Measurements from ENCODE around the gene NAP1L4. TPM values are rescaled to one million over a fixed set of nuclear protein-coding genes. Genes with fewer than 3 reads are reported as not detected.
"Not testable (repeated sequence)": the region's sequence is repeated elsewhere in the genome, so short reads cannot be mapped to it uniquely, and the experiment has no call there.

The NAP1L4 gene
- total RNA-seq, 1 experiment from 2014 or later: 140 TPM

DNA sequence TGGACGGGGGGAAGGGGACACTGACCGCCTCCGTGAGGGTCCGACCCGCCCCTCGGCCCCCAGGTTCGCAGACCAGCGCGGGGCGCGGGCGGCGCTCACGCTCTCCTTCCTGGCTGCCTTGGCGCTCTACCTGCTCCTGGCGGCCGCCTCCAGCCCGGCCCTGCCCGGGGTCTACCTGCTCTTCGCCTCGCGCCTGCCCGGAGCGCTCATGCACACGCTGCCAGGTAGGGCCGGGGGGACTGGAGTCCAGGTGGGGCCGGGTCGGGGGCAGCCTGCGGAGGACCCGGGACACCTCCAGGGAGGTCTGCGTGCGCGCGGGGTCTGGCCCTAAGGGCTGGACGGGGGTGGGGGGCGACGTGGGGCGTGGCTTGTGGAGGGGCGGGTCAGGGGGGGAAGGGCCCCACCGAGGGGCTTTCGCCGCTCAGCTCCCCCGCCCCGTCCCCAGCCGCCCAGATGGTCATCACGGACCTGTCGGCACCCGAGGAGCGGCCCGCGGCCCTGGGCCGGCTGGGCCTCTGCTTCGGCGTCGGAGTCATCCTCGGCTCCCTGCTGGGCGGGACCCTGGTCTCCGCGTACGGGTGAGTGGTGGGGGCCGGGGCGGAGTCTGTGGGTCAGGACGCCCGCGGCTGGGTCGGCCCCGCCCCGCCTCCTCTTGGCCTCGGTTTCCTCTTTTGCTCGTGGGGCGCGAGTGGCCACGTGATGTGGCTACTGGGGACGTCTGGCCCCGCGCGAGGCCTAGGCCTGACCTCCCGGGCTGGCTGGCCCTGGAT is 82.8 kb downstream of the NAP1L4 start:
- H3K9me3 Mint-ChIP-seq (ENCODE audit: low read depth, unreplicated experiment): peaks cover 4% of the 10 kb centered on the region
- peaks cover 40% of the 10 kb centered on the region for H3K36me3 Mint-ChIP-seq (ENCODE audit: insufficient read depth, unreplicated experiment)
- DNase-seq: no peak
- CTCF ChIA-PET: no interaction called here
- TF ChIP-seq, protein P1, sequence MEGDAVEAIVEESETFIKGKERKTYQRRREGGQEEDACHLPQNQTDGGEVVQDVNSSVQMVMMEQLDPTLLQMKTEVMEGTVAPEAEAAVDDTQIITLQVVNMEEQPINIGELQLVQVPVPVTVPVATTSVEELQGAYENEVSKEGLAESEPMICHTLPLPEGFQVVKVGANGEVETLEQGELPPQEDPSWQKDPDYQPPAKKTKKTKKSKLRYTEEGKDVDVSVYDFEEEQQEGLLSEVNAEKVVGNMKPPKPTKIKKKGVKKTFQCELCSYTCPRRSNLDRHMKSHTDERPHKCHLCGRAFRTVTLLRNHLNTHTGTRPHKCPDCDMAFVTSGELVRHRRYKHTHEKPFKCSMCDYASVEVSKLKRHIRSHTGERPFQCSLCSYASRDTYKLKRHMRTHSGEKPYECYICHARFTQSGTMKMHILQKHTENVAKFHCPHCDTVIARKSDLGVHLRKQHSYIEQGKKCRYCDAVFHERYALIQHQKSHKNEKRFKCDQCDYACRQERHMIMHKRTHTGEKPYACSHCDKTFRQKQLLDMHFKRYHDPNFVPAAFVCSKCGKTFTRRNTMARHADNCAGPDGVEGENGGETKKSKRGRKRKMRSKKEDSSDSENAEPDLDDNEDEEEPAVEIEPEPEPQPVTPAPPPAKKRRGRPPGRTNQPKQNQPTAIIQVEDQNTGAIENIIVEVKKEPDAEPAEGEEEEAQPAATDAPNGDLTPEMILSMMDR (IDR thresholded peaks at IDR 0.05; ENCODE audit: unreplicated experiment): no peak
- no peak overlapping the region for H3K4me3 Mint-ChIP-seq (ENCODE audit: low read depth, unreplicated experiment)
- H3K27me3 Mint-ChIP-seq (ENCODE audit: unreplicated experiment): no peaks in the 10 kb centered on the region
- no peak overlapping the region for H3K27ac Mint-ChIP-seq (ENCODE audit: unreplicated experiment)
- BruUV-seq (replicated peaks): no TSS peak
- intact Hi-C loops (cut with micrococcal nuclease; ENCODE audit: unreplicated experiment): no loop called here
- peaks cover 61% of the 10 kb centered on the region for H3K4me1 Mint-ChIP-seq (ENCODE audit: low read depth, unreplicated experiment)

DNA sequence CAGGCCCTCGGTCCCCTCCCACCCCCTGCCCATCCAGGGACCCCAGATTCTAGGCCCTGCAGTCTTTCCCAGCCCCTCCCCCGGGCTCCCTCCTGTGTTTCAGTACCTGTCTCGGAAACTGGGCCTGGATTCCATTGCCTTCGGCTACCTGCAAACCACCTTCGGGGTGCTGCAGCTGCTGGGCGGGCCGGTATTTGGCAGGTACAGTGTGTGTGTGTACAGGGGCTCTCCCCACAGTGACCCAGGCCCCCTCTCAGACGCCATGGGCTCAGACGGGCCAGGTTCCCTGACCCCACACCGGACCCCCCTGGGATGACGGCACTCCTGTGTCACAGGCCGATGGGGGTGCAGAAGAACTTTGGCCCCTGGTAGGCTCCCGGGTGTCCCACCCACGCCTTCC is 84.0 kb downstream of the NAP1L4 start:
- CTCF ChIA-PET: no interaction called here
- DNase-seq: no peak
- Mint-ChIP-seq H3K4me3 (ENCODE audit: low read depth, unreplicated experiment) (no peak overlapping the region), H3K9me3 (ENCODE audit: low read depth, unreplicated experiment) (peaks cover 4% of the 10 kb centered on the region), H3K36me3 (ENCODE audit: insufficient read depth, unreplicated experiment) (peaks cover 47% of the 10 kb centered on the region), H3K27ac (ENCODE audit: unreplicated experiment) (no peak overlapping the region), H3K4me1 (ENCODE audit: low read depth, unreplicated experiment) (peaks cover 61% of the 10 kb centered on the region), H3K27me3 (ENCODE audit: unreplicated experiment) (no peaks in the 10 kb centered on the region)
- TF ChIP-seq, protein P1 (IDR thresholded peaks at IDR 0.05; ENCODE audit: unreplicated experiment): no peak
- BruUV-seq (replicated peaks): no TSS peak
- intact Hi-C loops (cut with micrococcal nuclease; ENCODE audit: unreplicated experiment): no loop called here

DNA sequence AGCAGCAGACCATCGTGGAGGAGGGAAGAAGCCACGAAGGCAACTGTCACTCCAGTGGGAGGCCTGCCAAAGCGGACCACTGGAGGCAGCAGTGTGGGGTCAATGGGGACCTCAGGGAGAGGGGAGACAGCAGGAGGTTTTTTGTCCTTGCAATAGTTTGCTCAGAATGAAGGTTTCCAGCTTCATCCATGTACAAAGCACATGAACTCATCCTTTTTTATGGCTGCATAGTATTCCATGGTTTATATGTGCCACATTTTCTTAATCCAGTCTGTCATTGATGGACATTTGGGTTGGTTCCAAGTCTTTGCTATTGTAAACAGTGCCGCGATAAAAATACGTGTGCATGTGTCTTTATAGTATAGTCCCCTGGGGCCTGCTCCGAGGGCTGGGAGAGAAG is 86.8 kb downstream of the NAP1L4 start:
- H3K9me3 Mint-ChIP-seq (ENCODE audit: low read depth, unreplicated experiment); DNase-seq; H3K27me3 Mint-ChIP-seq (ENCODE audit: unreplicated experiment); H3K4me3 Mint-ChIP-seq (ENCODE audit: low read depth, unreplicated experiment); CTCF ChIA-PET; H3K27ac Mint-ChIP-seq (ENCODE audit: unreplicated experiment); BruUV-seq (replicated peaks): not testable (repeated sequence)
- peaks cover 31% of the 10 kb centered on the region for H3K36me3 Mint-ChIP-seq (ENCODE audit: insufficient read depth, unreplicated experiment)
- peaks cover 43% of the 10 kb centered on the region for H3K4me1 Mint-ChIP-seq (ENCODE audit: low read depth, unreplicated experiment)
- intact Hi-C loops (cut with micrococcal nuclease; ENCODE audit: unreplicated experiment): loop anchor here (2.0 kb wide), 1 partner anchor 26 kb away; no protein-coding TSS in a partner anchor

DNA sequence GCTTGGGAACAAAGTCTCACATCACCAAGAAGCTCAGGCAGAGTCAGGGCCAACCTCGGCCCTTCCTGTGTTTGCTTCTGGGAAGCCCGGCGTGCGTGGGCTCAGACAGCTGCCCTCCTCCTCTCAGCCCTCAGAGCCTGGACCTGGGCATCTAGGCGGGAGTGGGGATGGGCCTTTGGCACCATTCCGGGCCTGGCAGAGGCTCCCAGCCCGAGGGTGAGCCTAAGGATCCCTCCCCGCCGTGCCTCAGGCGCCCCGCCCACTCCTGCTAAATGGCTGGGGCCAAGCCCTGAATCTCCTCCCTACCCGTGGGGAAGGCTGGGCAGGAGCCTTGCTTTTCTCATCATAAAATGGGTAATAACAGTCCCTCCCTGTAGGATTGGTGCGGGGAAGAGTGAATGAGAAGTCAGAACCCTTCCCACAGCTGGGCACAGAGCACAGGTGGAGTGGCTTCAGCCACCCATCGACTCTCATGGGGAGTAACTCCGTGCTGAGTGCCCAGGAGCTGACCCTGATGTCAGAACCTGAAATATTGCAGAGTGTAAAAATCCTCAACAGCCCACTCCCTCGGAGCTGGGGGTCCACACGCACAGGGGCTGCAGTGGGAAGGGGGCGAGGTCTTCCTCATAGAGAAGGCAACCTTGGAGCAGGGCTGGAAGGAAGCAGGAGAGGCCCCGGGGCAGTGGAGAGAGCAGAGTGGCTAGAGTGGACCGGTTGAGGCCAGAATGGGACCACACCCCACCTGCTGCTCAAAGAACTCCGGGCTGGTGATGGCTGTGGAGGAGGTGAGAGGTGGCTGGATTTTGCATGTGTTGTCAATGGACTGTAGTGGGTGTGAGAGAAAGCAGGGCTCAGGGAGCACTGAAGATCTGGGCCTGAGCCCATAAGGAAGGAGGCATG is 87.7 kb downstream of the NAP1L4 start:
- peaks cover 46% of the 10 kb centered on the region for H3K4me1 Mint-ChIP-seq (ENCODE audit: low read depth, unreplicated experiment)
- TF ChIP-seq, protein P1 (IDR thresholded peaks at IDR 0.05; ENCODE audit: unreplicated experiment): no peak
- no TSS peak for BruUV-seq (replicated peaks)
- H3K36me3 Mint-ChIP-seq (ENCODE audit: insufficient read depth, unreplicated experiment): peaks cover 38% of the 10 kb centered on the region
- intact Hi-C loops (cut with micrococcal nuclease; ENCODE audit: unreplicated experiment): loop anchor here (2.0 kb wide), 1 partner anchor 26 kb away; no protein-coding TSS in a partner anchor
- peak overlapping the region; percentile 76 for H3K4me3 Mint-ChIP-seq (ENCODE audit: low read depth, unreplicated experiment)
- CTCF ChIA-PET: interaction anchor here (2.0 to 3.5 kb wide), 3 partner anchors 12 to 29 kb away, joined by 6 to 24 read pairs (median 16); partner anchors contain the start of gene PHLDA2
- peak; percentile 66 for DNase-seq
- H3K27ac Mint-ChIP-seq (ENCODE audit: unreplicated experiment): peak overlapping the region; percentile 52
- peaks cover 4% of the 10 kb centered on the region for H3K9me3 Mint-ChIP-seq (ENCODE audit: low read depth, unreplicated experiment)
- H3K27me3 Mint-ChIP-seq (ENCODE audit: unreplicated experiment): no peaks in the 10 kb centered on the region

Data from Calu3 (cell line).